Heart right ventricle (tissue), 16 donors: ENCODE results near the gene KCNMB4. TPM values are rescaled to one million over a fixed set of nuclear protein-coding genes. Genes with fewer than 3 reads are reported as not detected.
"Not testable (repeated sequence)": the region's sequence is repeated elsewhere in the genome, so short reads cannot be mapped to it uniquely, and the experiment has no call there.

Source experiments
- ATAC-seq, 8 donors: fragments of 200-7000 bp; cut with Tn5 transposase; one replicate each; pipeline ENCODE4 v1.9.1; 2020; ENCODE audit warnings: mild to moderate bottlenecking in 8 of 8, moderate library complexity in 8 of 8, moderate number of reproducible peaks in 1 of 8
- DNase-seq, 2 donors: peaks; one replicate each; pipeline ENCODE4 v3.0.0-alpha.2; 2020
- H3K27ac ChIP-seq, 10 donors: fragments of 200-600 bp; sonication (generic) in 2 of 10; one replicate each; pipeline versions ENCODE4 v1.5.0 to v1.8.0; 2020 to 2022; ENCODE audit warnings: mild to moderate bottlenecking in 3 of 10
- H3K27me3 ChIP-seq, 7 donors: fragments of 200-600 bp; one replicate each; pipeline ENCODE4 v1.8.0; 2021 to 2022; ENCODE audit warnings: mild to moderate bottlenecking in 2 of 7
- H3K36me3 ChIP-seq, 9 donors: fragments of 200-600 bp; sonication (generic) in 1 of 9; one replicate each; pipeline versions ENCODE4 v1.5.0 to v1.8.0; 2020 to 2022; ENCODE audit warnings: mild to moderate bottlenecking in 2 of 9
- H3K4me1 ChIP-seq, 9 donors: fragments of 200-600 bp; sonication (generic) in 1 of 9; one replicate each; pipeline versions ENCODE4 v1.5.0 to v1.8.0; 2020 to 2022; ENCODE audit warnings: mild to moderate bottlenecking in 4 of 9
- H3K4me3 ChIP-seq, 10 donors: fragments of 200-600 bp; sonication (generic) in 2 of 10; one replicate each; pipeline versions ENCODE4 v1.5.0 to v1.8.0; 2020 to 2022; ENCODE audit warnings: mild to moderate bottlenecking in 7 of 10, moderate library complexity in 2 of 10
- H3K9me3 ChIP-seq, 11 donors: fragments of 200-600 bp in 10 of 11; sonication (generic) in 2 of 11; one replicate each; pipeline versions ENCODE4 v1.5.0 to v1.8.0; 2013 to 2022; ENCODE audit warnings: mild to moderate bottlenecking in 2 of 11, control low read depth in 1 of 11, moderate library complexity in 1 of 11
- CTCF ChIP-seq, 9 donors: fragments of 200-600 bp; sonication (generic) in 2 of 9; IDR thresholded peaks; one replicate each; pipeline versions ENCODE4 v1.5.0 to v1.8.0; 2021 to 2022; ENCODE audit warnings: antibody characterized with exemption in 9 of 9, mild to moderate bottlenecking in 5 of 9, moderate library complexity in 1 of 9
- whole genome bisulfite sequencing, 2 donors: extraction: QIAGEN DNeasy Blood & Tissue Kit; methylation state at CpG; one replicate each; pipeline ENCODE4 v1.1.7; 2013; ENCODE audit warnings: inconsistent platforms in 1 of 2; 5-methylcytosine and 5-hydroxymethylcytosine counted together
- intact Hi-C, 10 donors: fragments of 100-400 bp; cut with DNase I; formaldehyde crosslinking; loops; one replicate each; pipeline versions ENCODE4 v1.11.1 to v1.14.2; 2022
- polyA plus RNA-seq, 2 donors: library from polyadenylated mRNA; stranded (reverse); fragments of 200-250 nt; gene quantifications; one replicate each; pipeline ENCODE4 v1.2.3, GENCODE V29; 2013
- total RNA-seq, 10 donors: library from RNA; stranded (reverse); fragmentation: NEBNext Ultra II Directional in 3 of 10; extraction: Animal tissue kit (Norgen Biotek cat#: 25700) in 3 of 10; gene quantifications; one replicate each; pipeline versions ENCODE4 v1.2.1 to v1.2.4, GENCODE V29; 2021 to 2023
- donor health status: Arrhythmogenic right ventricular cardiomyopathy.
- donor health status: ischemic (EF 13 %, LVEDD 7.1; RV severe dilation, severe dysfunction).
- donor health status: healthy with polysubstance abuse.
- donor health status: DM: no; HTN: yes; CAD: no.
- donor health status: DM: no; HTN: no; CAD: no.
- donor health status: ischemic (EF 25% LVEDD 6.9; RV normal size, moderate dysfunction).
- donor health status: ischemic (EF 25% LVEDD 5.7; RV mildly dilated, moderate dysfunction).
- donor health status: healthy.
- donor health status: DM: yes; HTN: yes; CAD: no.
- donor health status: Ischemic cardiomyopathy.
- donor health status: ischemic (EF 35%, LVEDD 5.7; RV mildly dilated, moderate dysfunction).
- donor health status: nonischemic (EF 11% LVEDD 7.7; RV severe dilation, severe dysfunction).
- donor health status: DM: yes; HTN: yes; CAD: no.
- donor health status: PGD.
- donor health status: ischemic (EF 29% LVEDD 5.4; RV normal size, mild dysfunction).
- donor health status: nonischemic (EF 23%, LVEDD 6.1; RV moderate dilation, normal function).

KCNMB4 gene
- total and polyA plus RNA-seq, 12 donors: 1.2 to 3.8 (median 2.0) TPM

- WGBS, 2 donors: 87% methylated on average over 3 of the region's 3 CpGs
- peaks cover 0 to 14% (median 4%) of the 10 kb centered on the region in 11 donors for H3K9me3 ChIP-seq
- no peak for TF ChIP-seq CTCF (IDR thresholded peaks at IDR 0.05)
- ATAC-seq (no peak), DNase-seq (no peak)
- intact Hi-C loops: no loop called here
- no peaks in the 10 kb centered on the region for H3K36me3 ChIP-seq
- no peak overlapping the region for H3K4me3 ChIP-seq
- H3K4me1 ChIP-seq: peaks cover 0 to 5% (median 0%) of the 10 kb centered on the region in 9 donors
- H3K27ac ChIP-seq: no peak overlapping the region
- no peaks in the 10 kb centered on the region for H3K27me3 ChIP-seq
These were observed 17.8 kb downstream of the KCNMB4 start for GRCh38 chr12:70383886-70384285.

GRCh38 chr12:70386771-70387170, 20.7 kb downstream of the KCNMB4 start:
- TF ChIP-seq CTCF (IDR thresholded peaks at IDR 0.05): no peak
- ATAC-seq (no peak), DNase-seq (no peak)
- Histone ChIP-seq H3K27ac (no peak overlapping the region), H3K36me3 (no peaks in the 10 kb centered on the region), H3K4me1 (peaks cover 0 to 5% (median 0%) of the 10 kb centered on the region in 9 donors), H3K9me3 (peaks cover 0 to 20% (median 3%) of the 10 kb centered on the region in 11 donors), H3K27me3 (no peaks in the 10 kb centered on the region), H3K4me3 (no peak overlapping the region)
- intact Hi-C loops: no loop called here
- WGBS, 2 donors: 77 to 87% methylated on average over 1 of the region's 1 CpG

- DNase-seq (no peak), ATAC-seq (no peak)
- H3K36me3 ChIP-seq: no peaks in the 10 kb centered on the region
- TF ChIP-seq CTCF (IDR thresholded peaks at IDR 0.05): no peak
- WGBS, 2 donors: 96 to 97% methylated on average over 2 of the region's 2 CpGs
- intact Hi-C loops: no loop called here
- peaks cover 0 to 5% (median 0%) of the 10 kb centered on the region in 9 donors for H3K4me1 ChIP-seq
- peaks cover 0 to 20% (median 3%) of the 10 kb centered on the region in 11 donors for H3K9me3 ChIP-seq
- H3K27me3 ChIP-seq: no peaks in the 10 kb centered on the region
- no peak overlapping the region for H3K4me3 ChIP-seq
- no peak overlapping the region for H3K27ac ChIP-seq
These were observed 23.6 kb downstream of the KCNMB4 start for GRCh38 chr12:70389678-70390077.

GRCh38 chr12:70392631-70393030, 26.5 kb downstream of the KCNMB4 start:
- ATAC-seq, H3K27ac ChIP-seq: not testable (repeated sequence)
- WGBS, 2 donors: 79 to 90% methylated on average over 1 of the region's 1 CpG

GRCh38 chr12:70393787-70394499, 27.9 kb downstream of the KCNMB4 start:
- no peak overlapping the region for H3K4me3 ChIP-seq
- H3K27me3 ChIP-seq: no peaks in the 10 kb centered on the region
- no peak overlapping the region for H3K27ac ChIP-seq
- no peak for TF ChIP-seq CTCF (IDR thresholded peaks at IDR 0.05)
- H3K4me1 ChIP-seq: no peaks in the 10 kb centered on the region
- intact Hi-C loops: no loop called here
- no peak for ATAC-seq
- H3K36me3 ChIP-seq: no peaks in the 10 kb centered on the region
- H3K9me3 ChIP-seq: peaks cover 0 to 10% (median 3%) of the 10 kb centered on the region in 11 donors
- no peak for DNase-seq
- WGBS, 2 donors: 78 to 84% methylated on average over 2 of the region's 2 CpGs

More at GRCh38 chr12:70392631-70393030, 26.5 kb downstream of the KCNMB4 start:
- H3K27me3 ChIP-seq, DNase-seq, H3K4me1 ChIP-seq, intact Hi-C loops, H3K36me3 ChIP-seq, H3K4me3 ChIP-seq: not testable (repeated sequence)
- peaks cover 0 to 20% (median 3%) of the 10 kb centered on the region in 11 donors for H3K9me3 ChIP-seq
